GM19238 (cell line): ENCODE measurements around the gene NINL.

Source experiments
- DNase-seq: peaks from one replicate; pipeline ENCODE4 v3.0.0; 2011; ENCODE audit warnings: low spot score; ENCODE audit not compliant: insufficient read length

Gene NINL

GRCh38 chr20:25533920-25534700 lies 51.2 kb downstream of the NINL start:
- DNase-seq: no peak

GRCh38 chr20:25532971-25533391 lies 52.4 kb downstream of the NINL start:
- no peak for DNase-seq

GRCh38 chr20:25532015-25532751 lies 53.1 kb downstream of the NINL start:
- no peak for DNase-seq

- no peak for DNase-seq
Observed at GRCh38 chr20:25529295-25529951, 55.9 kb downstream of the NINL start.

GRCh38 chr20:25527949-25528348 lies 57.4 kb downstream of the NINL start:
- DNase-seq: no peak

- no peak for DNase-seq
Observed at GRCh38 chr20:25526446-25526845, 58.9 kb downstream of the NINL start.

GRCh38 chr20:25525867-25526266 lies 59.5 kb downstream of the NINL start:
- no peak for DNase-seq

GRCh38 chr20:25525295-25525694 lies 60.0 kb downstream of the NINL start:
- DNase-seq: no peak

- DNase-seq: no peak
Observed at GRCh38 chr20:25521382-25521781, 63.9 kb downstream of the NINL start.

- DNase-seq: no peak
Observed at GRCh38 chr20:25517124-25517523, 68.2 kb downstream of the NINL start.

GRCh38 chr20:25514747-25515340 lies 70.5 kb downstream of the NINL start:
- no peak for DNase-seq

- no peak for DNase-seq
Observed at GRCh38 chr20:25514195-25514594, 71.1 kb downstream of the NINL start.

- DNase-seq: no peak
Observed at GRCh38 chr20:25512709-25513108, 72.6 kb downstream of the NINL start.

GRCh38 chr20:25511183-25511582 lies 74.1 kb downstream of the NINL start:
- DNase-seq: no peak

GRCh38 chr20:25510721-25511120 lies 74.6 kb downstream of the NINL start:
- DNase-seq: no peak

- DNase-seq: no peak
Observed at GRCh38 chr20:25510202-25510601, 75.1 kb downstream of the NINL start.

GRCh38 chr20:25509084-25509483 lies 76.2 kb downstream of the NINL start:
- no peak for DNase-seq

GRCh38 chr20:25508083-25508770 lies 77.1 kb downstream of the NINL start:
- no peak for DNase-seq

- DNase-seq: no peak
Observed at GRCh38 chr20:25507385-25508082, 77.8 kb downstream of the NINL start.

- no peak for DNase-seq
Observed at GRCh38 chr20:25504366-25505135, 80.8 kb downstream of the NINL start.
